Stimulated activated CD8-positive, alpha-beta memory T cell treated with anti-CD3 and anti-CD28 coated beads, Interleukin-15, amount 100 ng/mL, for 48 hours (primary cell): ENCODE results near the gene RASAL2.
"Not testable (repeated sequence)": the region's sequence is repeated elsewhere in the genome, so short reads cannot be mapped to it uniquely, and the experiment has no call there.

Experiments used
- DNase-seq, 2 donors: peaks; one replicate each; pipeline ENCODE4 v3.0.0-alpha.2; 2020; ENCODE audit warnings: low read depth in 2 of 2

RASAL2 gene

DNA sequence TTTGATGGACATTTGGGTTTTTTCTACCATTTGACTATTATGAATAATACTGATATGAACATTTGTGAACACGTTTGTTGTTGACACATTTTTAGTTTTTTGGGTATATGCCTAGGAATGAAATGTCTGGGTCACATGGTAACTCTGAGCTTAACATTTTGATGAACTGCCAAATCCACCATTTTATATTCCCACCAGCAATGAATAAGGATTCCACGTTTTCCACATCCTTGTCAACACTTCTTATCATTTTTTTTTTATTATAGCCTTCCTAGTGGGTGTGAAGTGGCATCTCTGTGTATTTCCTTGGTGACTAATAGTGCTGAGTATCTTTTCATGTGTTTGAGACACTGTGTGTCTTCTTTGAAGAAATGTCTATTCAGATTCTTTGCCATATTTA is 67.6 kb downstream of the RASAL2 start:
- no peak for DNase-seq

DNA sequence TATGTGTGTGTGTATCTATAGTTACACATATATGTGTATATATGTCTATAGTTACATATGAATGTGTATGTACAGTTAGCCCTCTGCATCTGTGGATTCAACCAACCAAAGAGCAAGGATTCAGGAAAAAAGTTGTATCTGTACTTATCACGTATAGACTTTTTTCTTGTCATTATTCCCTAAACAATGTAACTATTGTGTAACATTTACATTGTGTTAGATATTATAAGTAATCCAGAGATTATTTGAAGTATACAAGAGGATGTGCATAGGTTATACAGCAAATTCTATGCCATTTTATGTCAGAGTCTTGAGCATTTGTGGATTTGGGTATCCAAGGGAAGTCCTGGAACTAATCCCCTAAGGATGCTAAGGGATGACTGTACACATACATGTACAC is 71.3 kb downstream of the RASAL2 start:
- DNase-seq = no peak

DNA sequence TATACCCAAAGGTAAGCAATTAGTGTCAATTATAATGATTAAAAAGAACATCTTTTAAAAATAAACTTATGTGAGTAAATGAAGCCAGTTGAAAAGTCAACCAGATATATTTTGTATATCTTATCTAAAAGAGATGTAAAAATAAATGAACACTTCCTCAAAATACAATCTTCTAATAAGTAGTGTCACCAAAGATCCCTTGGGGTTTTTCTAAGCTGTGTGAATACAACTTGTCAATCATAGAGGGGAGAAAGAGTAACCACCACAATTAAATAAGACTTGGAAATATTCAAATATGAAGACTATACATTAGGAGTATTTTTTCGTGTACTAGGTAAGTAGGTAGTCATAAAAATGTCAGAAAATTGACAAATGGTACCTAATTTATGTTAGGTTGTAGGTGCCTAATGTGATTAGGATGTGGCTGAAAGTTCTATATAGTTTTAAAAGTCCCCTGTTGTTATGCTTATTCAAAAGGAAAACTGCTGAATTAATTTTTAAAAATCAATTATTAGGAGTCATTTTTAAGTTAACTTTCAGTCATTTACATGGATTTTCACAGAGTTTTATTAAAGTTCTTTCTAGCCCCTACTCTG is 72.6 kb downstream of the RASAL2 start:
- no peak for DNase-seq

DNA sequence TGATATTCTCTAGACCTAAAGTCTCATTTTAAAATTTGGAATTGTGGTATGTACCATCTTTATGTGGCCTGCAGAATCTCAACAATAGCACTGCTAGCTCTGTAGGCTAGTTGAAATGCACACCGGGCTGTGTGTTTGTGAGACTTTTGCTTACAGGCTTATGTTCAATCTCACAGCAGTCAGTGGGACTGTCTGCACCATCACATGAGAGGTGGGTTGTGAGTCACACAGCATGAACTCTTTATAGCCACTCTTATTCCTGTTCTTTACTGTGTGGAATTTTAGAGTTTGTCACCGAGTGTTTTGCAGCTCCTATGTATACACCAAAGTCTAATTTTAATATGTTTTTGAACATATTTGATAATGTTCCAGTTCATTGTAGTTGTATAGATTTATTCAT is 74.6 kb downstream of the RASAL2 start:
- no peak for DNase-seq

DNA sequence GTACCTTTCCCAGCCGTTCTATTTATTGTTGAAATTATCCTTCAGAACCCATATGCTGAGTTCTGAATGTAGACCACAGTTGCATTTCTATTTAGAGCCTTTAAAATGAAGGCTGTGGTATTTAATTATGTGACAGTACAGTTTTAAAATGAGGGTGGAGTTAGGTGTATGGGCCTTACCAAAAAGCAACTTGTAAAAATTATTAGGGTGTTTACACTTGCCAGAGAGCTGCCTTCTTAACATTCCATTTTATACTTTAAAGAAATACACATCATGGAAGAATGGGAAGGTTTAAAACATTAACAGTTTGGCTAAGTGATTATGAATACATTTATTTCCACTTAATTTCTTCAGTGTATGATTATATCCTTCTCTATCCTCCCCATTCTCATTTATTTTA is 75.7 kb downstream of the RASAL2 start:
- DNase-seq = no peak

DNA sequence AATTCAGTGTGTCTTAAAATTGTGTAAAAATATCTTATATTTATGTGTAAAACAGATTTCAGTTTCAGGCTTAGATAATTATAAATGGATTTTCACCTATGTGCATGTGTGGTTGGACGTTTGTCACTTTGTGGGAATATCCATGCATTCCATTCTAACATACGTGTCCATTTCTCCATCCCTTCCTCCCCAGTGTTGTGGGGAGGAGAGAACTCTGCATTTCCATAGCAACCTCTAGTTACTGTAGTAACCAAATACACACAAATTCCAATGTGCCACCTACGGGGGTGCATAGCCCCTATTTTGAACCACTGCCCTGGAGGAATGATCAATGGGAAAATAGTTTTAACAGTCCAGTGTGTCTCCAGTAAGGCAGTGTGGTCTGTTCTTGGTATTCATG is 79.0 kb downstream of the RASAL2 start:
- no peak for DNase-seq

- no peak for DNase-seq
Measured at GRCh38 chr1:178174539-178174938, 80.6 kb downstream of the RASAL2 start.

- no peak for DNase-seq
Measured at GRCh38 chr1:178180405-178180804, 86.5 kb downstream of the RASAL2 start.

DNA sequence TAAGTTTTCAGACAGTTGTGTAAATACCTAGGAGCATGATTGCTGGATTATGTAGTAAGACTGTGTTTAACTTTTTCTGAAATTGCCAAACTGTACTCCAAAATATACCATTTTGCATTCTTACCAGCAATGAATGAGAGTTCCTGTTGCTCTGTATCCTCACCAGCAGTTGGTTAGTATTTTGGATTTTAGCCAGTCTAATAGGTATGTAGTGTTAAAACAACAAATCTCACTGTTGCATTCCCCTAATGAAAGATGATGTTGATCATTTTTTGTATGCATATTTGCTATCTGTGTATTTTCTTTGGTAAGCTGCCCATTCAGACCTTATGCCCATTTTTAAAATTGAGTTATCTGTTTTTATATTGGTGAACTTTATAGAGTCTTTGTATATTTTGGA is 89.9 kb downstream of the RASAL2 start:
- no peak for DNase-seq

DNA sequence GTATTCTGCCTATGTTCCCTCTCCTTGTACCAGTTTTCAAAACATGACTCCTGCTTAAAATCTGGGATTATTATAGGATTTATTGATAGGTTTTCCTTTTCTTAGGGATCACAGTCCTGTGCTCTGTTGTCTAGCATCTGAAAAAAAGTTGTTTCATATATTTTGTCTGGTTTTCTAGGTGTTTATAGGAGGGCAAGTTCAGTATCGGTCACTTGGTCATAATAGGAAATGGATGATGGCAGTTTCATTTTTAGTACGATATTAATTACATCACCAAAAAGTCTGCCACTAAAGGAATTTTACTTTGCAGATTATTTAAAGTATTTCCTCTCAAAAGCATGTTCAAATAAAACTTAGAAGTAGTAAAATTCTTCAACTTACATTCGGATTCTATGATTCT is 94.4 kb downstream of the RASAL2 start:
- no peak for DNase-seq

DNA sequence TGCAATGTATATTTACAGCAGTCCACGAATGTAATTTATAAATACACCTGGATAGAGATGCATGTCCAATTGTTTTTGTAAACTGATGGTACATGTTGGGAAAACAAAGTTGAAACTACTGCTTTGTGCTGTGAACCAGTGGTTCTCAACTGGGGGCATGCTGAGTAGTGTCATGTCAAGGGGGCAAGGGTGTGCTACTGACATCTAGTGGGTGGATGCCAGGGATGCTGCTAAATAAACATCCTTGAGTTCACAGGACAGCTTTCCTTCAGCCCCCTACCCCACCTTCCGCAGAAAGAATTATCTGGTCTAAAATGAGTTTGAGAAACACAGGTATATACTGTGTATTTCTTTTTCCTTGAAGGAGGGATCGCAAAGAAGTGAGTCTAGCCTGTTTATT is 95.9 kb downstream of the RASAL2 start:
- DNase-seq = no peak

GRCh38 chr1:178190881-178191280 is 97.0 kb downstream of the RASAL2 start:
- no peak for DNase-seq

DNA sequence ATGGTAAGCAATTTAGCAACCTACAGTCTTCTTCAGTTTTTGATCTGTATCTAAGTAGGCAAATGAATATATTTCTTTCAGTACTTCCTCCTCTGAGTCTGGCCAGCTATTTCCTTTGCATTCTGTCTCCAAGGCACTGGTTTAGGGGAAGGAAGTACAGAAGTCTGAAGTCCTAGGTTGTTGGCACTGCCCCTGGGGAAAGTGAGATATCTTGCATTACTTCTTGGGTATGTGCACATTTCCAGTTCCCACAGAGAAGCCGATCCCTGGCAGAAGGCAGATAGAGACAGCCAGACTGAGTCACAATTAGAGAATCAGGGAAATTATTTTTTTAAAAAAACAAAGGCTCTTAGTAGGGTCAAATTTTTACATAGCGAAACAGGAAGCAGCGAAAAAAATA is 98.8 kb downstream of the RASAL2 start:
- no peak for DNase-seq

DNA sequence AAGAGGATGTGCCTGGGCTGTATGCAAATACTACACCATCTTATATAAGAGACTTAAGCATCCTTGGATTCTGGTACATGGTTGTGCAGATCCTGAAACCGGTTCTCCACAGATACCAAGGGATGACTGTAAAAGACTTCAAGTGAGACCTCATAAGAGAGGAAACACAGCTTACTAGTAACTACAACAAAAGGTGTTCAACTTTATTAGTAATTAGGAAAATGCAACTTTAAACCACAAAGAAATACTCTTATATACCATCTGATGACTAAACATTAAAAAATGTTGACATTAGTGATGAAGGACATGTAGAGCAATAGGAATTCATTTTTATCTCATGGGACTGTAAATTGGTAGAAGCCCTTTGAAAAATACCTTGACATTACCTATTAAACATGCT is 102.7 kb downstream of the RASAL2 start:
- DNase-seq = no peak

GRCh38 chr1:178202095-178202494 is 108.2 kb downstream of the RASAL2 start:
- DNase-seq = not testable (repeated sequence)

- not testable (repeated sequence) for DNase-seq
Measured at GRCh38 chr1:178202546-178202945, 108.6 kb downstream of the RASAL2 start.

DNA sequence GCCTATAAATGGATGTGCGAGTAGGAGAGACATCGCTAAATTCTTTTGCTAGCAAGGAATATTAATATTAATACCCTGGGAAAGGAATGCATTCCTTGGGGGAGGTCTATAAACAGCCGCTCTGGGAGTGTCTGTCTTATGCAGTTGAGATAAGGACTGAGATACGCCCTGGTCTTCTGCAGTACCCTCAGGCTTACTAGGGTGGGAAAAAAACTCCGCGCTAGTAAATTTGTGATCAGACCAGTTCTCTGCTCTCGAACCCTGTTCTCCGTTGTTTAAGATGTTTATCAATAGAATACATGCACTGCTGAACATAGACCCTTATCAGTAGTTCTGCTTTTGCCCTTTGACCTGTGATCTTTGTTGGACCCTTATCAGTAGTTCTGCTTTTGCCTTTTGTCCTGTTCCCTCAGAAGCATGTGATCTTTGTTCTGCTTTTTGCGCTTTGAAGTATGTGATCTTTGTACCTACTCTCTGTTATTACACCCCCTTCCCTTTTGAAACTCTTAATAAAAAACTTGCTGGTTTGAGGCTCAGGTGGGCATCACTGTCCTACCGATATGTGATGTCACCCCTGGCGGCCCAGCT is 114.5 kb downstream of the RASAL2 start:
- DNase-seq = not testable (repeated sequence)

DNA sequence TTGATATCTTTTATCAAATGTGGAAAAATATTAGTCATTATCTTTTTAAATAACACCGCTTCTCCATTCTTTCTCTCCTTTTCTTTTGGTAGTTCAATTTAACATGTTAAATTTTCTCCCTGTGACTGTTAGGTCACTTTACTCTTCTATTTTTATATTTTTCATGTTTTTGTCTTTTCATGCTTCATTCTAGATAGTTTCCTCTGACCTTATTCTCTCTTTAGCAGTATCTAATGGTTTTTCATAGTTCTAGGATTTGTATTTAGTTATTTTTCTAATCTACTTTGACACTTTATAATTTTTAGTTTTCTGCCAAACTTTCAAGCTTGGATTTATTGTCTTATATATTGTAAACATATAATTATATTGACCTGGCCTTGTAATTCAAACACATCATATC is 116.0 kb downstream of the RASAL2 start:
- DNase-seq = no peak

DNA sequence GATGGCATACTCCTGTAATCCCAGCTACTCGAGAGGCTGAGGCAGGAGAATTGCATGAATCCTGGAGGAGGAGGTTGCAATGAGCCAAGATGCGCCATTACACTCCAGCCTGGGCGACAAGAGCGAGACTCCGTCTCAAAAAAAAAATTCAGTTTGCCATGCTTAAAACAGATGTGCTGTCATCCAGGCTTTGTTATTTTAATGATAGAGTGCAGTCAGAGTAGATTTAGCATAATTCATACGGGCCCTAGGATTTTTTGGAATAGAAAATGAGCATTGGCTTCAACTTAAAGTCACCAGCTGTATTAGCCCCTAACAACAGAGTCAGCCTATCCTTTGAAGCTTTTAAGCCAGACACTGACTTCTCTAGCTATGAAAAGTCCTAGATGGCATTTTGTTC is 124.6 kb downstream of the RASAL2 start:
- DNase-seq = no peak

- no peak for DNase-seq
Measured at GRCh38 chr1:178220094-178220493, 126.2 kb downstream of the RASAL2 start.

DNA sequence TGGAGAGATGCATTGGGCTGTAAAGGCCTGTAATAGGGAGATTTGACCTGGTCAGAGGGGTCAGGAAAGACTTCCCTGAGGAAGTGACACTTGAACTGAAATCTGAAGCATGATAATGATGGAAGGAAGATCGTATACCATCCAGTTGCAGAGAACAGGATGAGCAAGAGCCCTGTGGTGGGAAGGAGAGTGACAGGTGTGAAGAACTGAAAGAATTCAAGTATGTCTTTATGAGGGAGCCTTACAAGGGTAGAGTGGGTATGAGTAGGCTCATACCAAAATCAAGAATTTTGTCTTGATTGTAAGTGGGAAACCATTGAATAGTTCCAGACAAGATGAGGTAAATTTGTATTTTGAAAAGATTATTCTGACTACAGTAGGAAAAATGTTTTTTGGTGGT is 129.4 kb downstream of the RASAL2 start:
- DNase-seq = no peak

GRCh38 chr1:178224358-178224757 is 130.5 kb downstream of the RASAL2 start:
- no peak for DNase-seq

- no peak for DNase-seq
Measured at GRCh38 chr1:178230881-178231409, 137.0 kb downstream of the RASAL2 start.

DNA sequence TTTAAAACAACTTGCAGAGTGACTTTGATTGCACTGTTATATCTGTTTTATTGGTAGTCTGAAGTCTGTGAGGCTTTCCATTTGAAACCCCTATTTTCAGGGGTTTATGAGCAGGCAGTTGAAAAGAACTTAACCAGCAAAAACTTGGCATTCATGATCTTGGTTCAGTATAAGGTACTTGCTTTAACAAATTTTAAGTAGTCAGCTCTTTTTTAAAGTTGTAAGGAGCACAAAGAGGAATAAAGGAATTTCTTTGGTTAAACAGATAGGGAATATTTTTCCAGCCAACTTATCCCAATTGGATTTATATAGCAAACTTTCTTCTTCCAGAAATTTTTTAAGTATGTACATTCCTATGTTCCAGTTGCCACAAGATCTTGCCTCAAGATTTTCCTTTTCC is 138.2 kb downstream of the RASAL2 start:
- no peak for DNase-seq
